Astrocyte (in vitro differentiated cells and primary cell): ENCODE results near the gene N4BP2. TPM values are rescaled to one million over a fixed set of nuclear protein-coding genes. Genes with fewer than 3 reads are reported as not detected.
"Not testable (repeated sequence)": the region's sequence is repeated elsewhere in the genome, so short reads cannot be mapped to it uniquely, and the experiment has no call there.

ENCODE experiments used
- DNase-seq: peaks from one replicate; pipeline ENCODE4 v3.0.0-alpha.2; 2010; ENCODE audit warnings: low read depth
- FAIRE-seq: peaks from 2 replicates; lab custom pipeline; 2011; peaks lifted over from hg19 to GRCh38; lab: Jason Lieb, UNC
- H2AFZ ChIP-seq: 2 replicates; pipeline ENCODE4 v1.6.0; 2012; ENCODE audit warnings: low read depth, low read length, inconsistent platforms
- H3K27ac ChIP-seq: 2 replicates; pipeline ENCODE4 v1.5.1; 2011; ENCODE audit warnings: low read depth, low read length, inconsistent platforms
- H3K27me3 ChIP-seq: 2 replicates; pipeline ENCODE4 v1.6.0; 2011; ENCODE audit warnings: low read length, inconsistent platforms; ENCODE audit not compliant: insufficient read depth
- H3K36me3 ChIP-seq: 2 replicates; pipeline ENCODE4 v1.5.1; 2011; ENCODE audit warnings: low read length, inconsistent platforms; ENCODE audit not compliant: insufficient read depth
- H3K4me1 ChIP-seq: 2 replicates; pipeline ENCODE4 v1.5.1; 2011; ENCODE audit warnings: low read length, inconsistent platforms; ENCODE audit not compliant: insufficient read depth
- H3K4me2 ChIP-seq: 2 replicates; pipeline ENCODE4 v1.6.0; 2012; ENCODE audit warnings: low read length, inconsistent platforms
- H3K4me3 ChIP-seq: 2 replicates; pipeline ENCODE4 v1.5.1; 2011; ENCODE audit warnings: low read depth, mild to moderate bottlenecking, low read length, inconsistent platforms; ENCODE audit not compliant: insufficient read depth
- H3K79me2 ChIP-seq: 2 replicates; pipeline ENCODE4 v1.6.0; 2012; ENCODE audit warnings: mild to moderate bottlenecking, low read length, inconsistent platforms; ENCODE audit not compliant: insufficient read depth
- H3K9ac ChIP-seq: 2 replicates; pipeline ENCODE4 v1.6.0; 2012; ENCODE audit warnings: mild to moderate bottlenecking, low read length, inconsistent platforms
- H3K9me3 ChIP-seq: 2 replicates; pipeline ENCODE4 v1.5.1; 2012; ENCODE audit warnings: low read depth, mild to moderate bottlenecking, low read length, inconsistent platforms; ENCODE audit not compliant: insufficient read depth
- H4K20me1 ChIP-seq: 2 replicates; pipeline ENCODE4 v1.6.0; 2012; ENCODE audit warnings: low read length, inconsistent platforms; ENCODE audit not compliant: insufficient read depth
- H3K27ac Mint-ChIP-seq: one replicate; pipeline ENCODE4 v1.8.0; 2021; ENCODE audit warnings: mild to moderate bottlenecking, mixed read lengths; ENCODE audit not compliant: unreplicated experiment
- H3K27me3 Mint-ChIP-seq: one replicate; pipeline ENCODE4 v1.8.0; 2021; ENCODE audit warnings: low read depth, mixed read lengths; ENCODE audit not compliant: unreplicated experiment
- H3K36me3 Mint-ChIP-seq: one replicate; pipeline ENCODE4 v1.8.0; 2021; ENCODE audit warnings: low read depth, mixed read lengths; ENCODE audit not compliant: unreplicated experiment
- H3K4me1 Mint-ChIP-seq: one replicate; pipeline ENCODE4 v1.8.0; 2021; ENCODE audit warnings: low read depth, mixed read lengths; ENCODE audit not compliant: unreplicated experiment
- H3K4me3 Mint-ChIP-seq: one replicate; pipeline ENCODE4 v1.8.0; 2021; ENCODE audit warnings: mild to moderate bottlenecking, moderate library complexity, mixed read lengths; ENCODE audit not compliant: unreplicated experiment
- H3K9me3 Mint-ChIP-seq: one replicate; pipeline ENCODE4 v1.8.0; 2021; ENCODE audit warnings: mild to moderate bottlenecking, mixed read lengths; ENCODE audit not compliant: unreplicated experiment
- EZH2 ChIP-seq: IDR thresholded peaks from 2 replicates; pipeline ENCODE4 v1.6.1; 2012; ENCODE audit warnings: mild to moderate bottlenecking, low read length, inconsistent platforms; ENCODE audit not compliant: insufficient read depth
- total RNA-seq: library from RNA; stranded (reverse); gene quantifications from 2 replicates; pipeline ENCODE4 v1.2.1, GENCODE V29; 2021
- TF ChIP-seq, protein P1 (sequence below): IDR thresholded peaks from 2 replicates; pipeline ENCODE4 v1.5.1; 2011; ENCODE audit warnings: low read depth, mild to moderate bottlenecking, inconsistent platforms, low read length, moderate library complexity; ENCODE audit not compliant: insufficient read depth

The N4BP2 gene
- total RNA-seq, 1 donor from 2014 or later = 14.5 TPM

DNA sequence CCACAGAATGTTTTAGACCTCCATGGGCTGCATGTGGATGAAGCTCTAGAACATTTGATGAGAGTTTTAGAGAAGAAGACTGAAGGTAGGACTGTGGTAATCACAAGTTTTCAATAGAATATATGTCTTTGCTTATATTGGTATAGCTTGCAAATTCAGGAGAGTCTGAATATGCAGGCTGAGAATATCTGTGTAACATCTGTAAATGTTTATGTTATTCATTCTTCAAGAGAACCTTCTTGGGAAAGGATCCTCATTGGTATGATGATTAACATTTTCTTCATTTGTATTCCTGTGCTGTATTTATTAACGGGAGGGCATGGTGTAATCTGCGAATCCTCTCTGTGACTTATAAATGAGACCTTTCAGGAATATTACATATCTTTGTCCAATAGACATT lies 88.1 kb downstream of the N4BP2 start:
- no peaks in the 10 kb centered on the region for H4K20me1 ChIP-seq
- Mint-ChIP-seq H3K36me3 (peaks cover 14% of the 10 kb centered on the region), H3K4me3 (no peak overlapping the region), H3K4me1 (peaks cover 5% of the 10 kb centered on the region), H3K9me3 (peaks cover 4% of the 10 kb centered on the region), H3K27ac (no peak overlapping the region), H3K27me3 (no peaks in the 10 kb centered on the region)
- no peaks in the 10 kb centered on the region for H3K4me1 ChIP-seq
- H3K9me3 ChIP-seq = no peaks in the 10 kb centered on the region
- TF ChIP-seq, protein P1, sequence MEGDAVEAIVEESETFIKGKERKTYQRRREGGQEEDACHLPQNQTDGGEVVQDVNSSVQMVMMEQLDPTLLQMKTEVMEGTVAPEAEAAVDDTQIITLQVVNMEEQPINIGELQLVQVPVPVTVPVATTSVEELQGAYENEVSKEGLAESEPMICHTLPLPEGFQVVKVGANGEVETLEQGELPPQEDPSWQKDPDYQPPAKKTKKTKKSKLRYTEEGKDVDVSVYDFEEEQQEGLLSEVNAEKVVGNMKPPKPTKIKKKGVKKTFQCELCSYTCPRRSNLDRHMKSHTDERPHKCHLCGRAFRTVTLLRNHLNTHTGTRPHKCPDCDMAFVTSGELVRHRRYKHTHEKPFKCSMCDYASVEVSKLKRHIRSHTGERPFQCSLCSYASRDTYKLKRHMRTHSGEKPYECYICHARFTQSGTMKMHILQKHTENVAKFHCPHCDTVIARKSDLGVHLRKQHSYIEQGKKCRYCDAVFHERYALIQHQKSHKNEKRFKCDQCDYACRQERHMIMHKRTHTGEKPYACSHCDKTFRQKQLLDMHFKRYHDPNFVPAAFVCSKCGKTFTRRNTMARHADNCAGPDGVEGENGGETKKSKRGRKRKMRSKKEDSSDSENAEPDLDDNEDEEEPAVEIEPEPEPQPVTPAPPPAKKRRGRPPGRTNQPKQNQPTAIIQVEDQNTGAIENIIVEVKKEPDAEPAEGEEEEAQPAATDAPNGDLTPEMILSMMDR = no peak
- no peak for TF ChIP-seq EZH2
- H3K79me2 ChIP-seq = no peaks in the 10 kb centered on the region
- H3K27ac ChIP-seq = no peak overlapping the region
- H3K27me3 ChIP-seq = no peaks in the 10 kb centered on the region
- DNase-seq (no peak), FAIRE-seq (no peak)
- H3K9ac ChIP-seq = no peak overlapping the region
- no peak overlapping the region for H3K4me2 ChIP-seq
- no peaks in the 10 kb centered on the region for H3K36me3 ChIP-seq
- H2AFZ ChIP-seq = no peak overlapping the region
- H3K4me3 ChIP-seq = no peak overlapping the region

DNA sequence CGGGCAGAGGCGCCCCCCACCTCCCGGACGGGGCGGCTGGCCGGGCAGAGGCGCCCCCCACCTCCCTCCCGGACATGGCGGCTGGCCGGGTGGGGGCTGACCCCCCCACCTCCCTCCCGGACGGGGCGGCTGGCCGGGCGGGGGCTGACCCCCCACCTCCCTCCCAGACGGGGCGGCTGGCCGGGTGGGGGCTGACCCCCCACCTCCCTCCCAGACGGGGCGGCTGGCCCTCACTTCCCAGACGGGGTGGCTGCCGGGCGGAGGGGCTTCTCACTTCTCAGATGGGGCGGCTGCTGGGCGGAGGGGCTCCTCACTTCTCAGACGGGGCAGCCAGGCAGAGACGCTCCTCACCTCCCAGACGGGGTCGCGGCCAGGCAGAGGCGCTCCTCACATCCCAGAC lies 90.8 kb downstream of the N4BP2 start:
- not testable (repeated sequence) for H3K27me3 Mint-ChIP-seq, DNase-seq, H3K9ac ChIP-seq, H3K4me1 Mint-ChIP-seq, H3K9me3 Mint-ChIP-seq, H3K27ac Mint-ChIP-seq, H3K4me3 Mint-ChIP-seq, H2AFZ ChIP-seq, H3K9me3 ChIP-seq, H3K27me3 ChIP-seq, H3K4me1 ChIP-seq, H3K4me2 ChIP-seq, H4K20me1 ChIP-seq, H3K4me3 ChIP-seq, H3K79me2 ChIP-seq, H3K36me3 ChIP-seq, FAIRE-seq, H3K27ac ChIP-seq
- peaks cover 20% of the 10 kb centered on the region for H3K36me3 Mint-ChIP-seq

DNA sequence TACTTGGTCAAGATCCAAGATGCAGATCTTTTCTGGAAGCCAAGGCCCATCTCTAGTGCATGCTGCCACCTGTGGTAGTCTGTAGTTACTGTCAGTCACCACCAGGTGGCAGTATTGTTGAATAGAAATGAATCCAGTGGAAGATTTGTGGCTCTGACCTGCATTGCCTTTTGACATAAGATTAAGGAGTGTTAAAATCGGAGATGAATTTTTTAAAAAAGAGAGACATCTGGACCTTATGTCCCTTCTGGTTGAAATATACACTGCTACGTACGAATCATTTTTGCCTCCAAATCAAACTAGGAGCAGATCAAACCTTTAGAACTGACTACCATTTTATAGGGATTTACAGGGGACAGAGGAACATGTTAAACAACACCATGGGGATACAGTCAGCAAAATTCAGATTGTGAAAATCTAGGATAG lies 93.3 kb downstream of the N4BP2 start:
- no peak overlapping the region for H3K4me3 Mint-ChIP-seq
- H3K36me3 ChIP-seq = no peaks in the 10 kb centered on the region

More for the DNA sequence above, 93.3 kb downstream of the N4BP2 start:
- Mint-ChIP-seq H3K27me3 (no peaks in the 10 kb centered on the region), H3K4me1 (no peaks in the 10 kb centered on the region), H3K36me3 (peaks cover 20% of the 10 kb centered on the region), H3K9me3 (peaks cover 3% of the 10 kb centered on the region), H3K27ac (no peak overlapping the region)
- DNase-seq (peak; percentile 22), FAIRE-seq (peak; percentile 83)
- Histone ChIP-seq H3K4me3 (no peak overlapping the region), H3K27ac (no peak overlapping the region), H4K20me1 (no peaks in the 10 kb centered on the region), H3K4me1 (no peaks in the 10 kb centered on the region), H2AFZ (no peak overlapping the region), H3K9me3 (no peaks in the 10 kb centered on the region), H3K4me2 (no peak overlapping the region), H3K9ac (no peak overlapping the region), H3K79me2 (no peaks in the 10 kb centered on the region), H3K27me3 (no peaks in the 10 kb centered on the region)
- no peak for TF ChIP-seq EZH2
- TF ChIP-seq, protein P1 = peak; percentile 77
